Measurements from ENCODE around the gene PPM1K.
"Not testable (repeated sequence)": the region's sequence is repeated elsewhere in the genome, so short reads cannot be mapped to it uniquely, and the experiment has no call there.

Gene PPM1K

DNA sequence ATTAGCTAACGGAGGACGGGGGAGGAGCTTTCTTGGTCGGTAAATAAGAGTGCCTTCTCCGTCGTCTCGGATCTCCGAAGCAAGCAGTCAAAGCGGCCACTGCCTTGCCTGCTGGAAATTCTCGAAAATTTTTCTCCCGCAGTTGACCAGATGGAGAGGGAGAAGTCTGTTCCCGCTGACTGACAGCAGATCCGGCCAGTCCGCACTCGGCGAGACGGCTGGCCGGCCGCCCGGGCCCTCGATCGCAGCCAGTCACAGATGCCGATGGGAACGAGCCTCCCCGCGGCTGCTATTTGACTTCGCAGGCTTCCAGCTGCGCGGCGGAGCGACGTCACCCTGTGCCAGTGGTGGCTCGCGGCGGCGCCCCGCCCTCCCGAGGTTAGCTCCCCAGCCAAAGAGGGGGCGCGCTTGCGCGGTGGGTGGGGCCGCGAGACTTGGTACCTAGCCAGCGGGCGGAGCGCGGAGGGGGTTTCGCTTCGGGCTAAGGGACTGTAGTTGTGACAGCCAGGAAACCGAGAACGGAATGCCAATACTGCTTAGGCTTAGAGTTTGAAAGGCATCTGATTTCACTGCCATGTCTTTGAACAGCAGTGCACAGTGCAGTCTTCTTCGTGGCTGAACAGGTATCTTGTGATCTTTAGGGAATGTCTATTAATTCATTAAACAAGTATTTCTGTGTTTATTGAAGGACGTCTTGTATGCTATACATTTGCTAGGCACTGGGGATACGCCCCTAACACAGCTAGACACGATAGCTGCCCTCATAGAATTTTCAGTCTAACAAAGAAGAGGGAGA, at the start of gene PPM1K:
TSS of gene PPM1K (minus strand) at position 123 of the 796 bp plus-strand sequence. CDS start 5,978 bp downstream, outside the sequence.
- DNase-seq, result peak; percentile 87

DNA sequence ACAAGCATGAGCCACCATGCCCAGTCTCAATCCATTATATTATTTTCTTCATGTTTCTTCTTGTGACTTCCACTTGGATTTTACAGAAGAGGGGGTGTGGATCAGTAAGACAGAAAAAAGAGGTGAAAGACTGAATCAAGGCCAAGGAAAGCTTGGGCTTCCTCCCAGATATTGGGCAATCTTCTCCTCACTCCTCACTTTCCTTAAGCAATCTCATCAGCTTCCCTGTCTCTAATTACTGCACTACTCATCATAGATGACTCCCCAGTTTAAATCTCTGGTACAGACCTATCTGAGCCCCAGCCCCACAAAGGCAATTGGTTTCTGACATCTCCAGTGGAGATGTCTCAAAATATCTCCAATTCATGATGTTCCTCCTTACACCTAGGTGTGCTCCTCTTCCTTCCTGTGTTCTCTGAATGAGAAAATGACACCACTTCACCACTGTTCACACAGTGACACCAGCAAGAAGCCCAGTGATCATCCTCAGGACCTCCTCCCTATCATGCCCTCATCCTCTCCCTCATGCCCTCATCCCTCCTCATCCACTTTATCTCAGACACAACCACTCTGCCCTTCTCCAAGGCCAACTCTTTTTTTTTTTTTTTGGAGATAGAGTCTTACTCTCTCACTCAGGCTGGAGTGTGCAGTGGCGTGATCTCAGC, 49.5 kb upstream of the PPM1K start:
- DNase-seq, result no peak

DNA sequence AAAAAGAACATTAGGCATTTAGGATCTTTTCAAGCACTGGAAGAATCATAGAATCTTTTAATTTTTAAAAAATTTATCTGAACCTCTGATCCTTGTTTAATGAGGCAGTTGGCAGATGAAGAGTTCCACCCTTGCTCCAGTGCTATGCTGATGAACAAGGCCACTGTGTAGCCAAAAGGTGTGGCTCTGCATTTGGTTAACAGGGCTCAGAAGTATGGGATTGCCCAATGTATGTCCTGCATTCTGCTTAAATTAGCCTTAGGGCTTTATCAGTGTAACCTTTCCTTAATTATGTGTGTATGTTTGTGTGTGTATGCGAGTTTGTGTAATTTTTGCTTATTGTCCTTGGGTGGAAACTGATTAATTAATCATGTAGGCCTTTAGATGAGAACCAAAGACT, 43.3 kb upstream of the PPM1K start:
- no peak for DNase-seq

- no peak for DNase-seq
Measured at GRCh38 chr4:88320780-88321373, 36.5 kb upstream of the PPM1K start.

DNA sequence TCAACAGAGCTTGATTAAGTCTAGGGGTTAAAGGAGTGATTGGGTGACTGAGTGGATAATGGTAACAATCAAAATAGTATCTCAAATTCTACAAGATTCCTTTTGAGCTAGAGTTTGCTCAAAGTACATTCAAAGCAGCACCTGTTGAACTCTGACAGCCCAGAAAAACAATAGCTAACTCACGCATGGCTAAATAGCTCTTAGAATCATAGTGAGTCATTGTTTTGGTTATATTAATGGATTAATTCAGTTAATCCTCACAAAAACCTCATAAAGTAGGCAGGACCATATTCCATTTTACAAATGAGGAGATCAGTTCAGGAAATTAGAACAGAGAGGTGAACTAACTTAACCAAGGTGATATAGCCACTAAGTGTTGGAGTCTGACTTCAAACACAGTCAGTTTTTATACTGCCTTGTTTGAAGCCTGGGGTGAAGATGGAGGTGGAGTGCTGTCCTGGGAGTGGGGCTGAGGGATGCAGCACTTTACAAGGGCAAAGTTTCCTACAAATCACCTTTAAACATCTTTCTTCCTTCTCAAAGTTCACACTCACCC, 35.9 kb upstream of the PPM1K start:
- DNase-seq, result no peak

GRCh38 chr4:88318751-88319350, 34.5 kb upstream of the PPM1K start:
- no peak for DNase-seq

DNA sequence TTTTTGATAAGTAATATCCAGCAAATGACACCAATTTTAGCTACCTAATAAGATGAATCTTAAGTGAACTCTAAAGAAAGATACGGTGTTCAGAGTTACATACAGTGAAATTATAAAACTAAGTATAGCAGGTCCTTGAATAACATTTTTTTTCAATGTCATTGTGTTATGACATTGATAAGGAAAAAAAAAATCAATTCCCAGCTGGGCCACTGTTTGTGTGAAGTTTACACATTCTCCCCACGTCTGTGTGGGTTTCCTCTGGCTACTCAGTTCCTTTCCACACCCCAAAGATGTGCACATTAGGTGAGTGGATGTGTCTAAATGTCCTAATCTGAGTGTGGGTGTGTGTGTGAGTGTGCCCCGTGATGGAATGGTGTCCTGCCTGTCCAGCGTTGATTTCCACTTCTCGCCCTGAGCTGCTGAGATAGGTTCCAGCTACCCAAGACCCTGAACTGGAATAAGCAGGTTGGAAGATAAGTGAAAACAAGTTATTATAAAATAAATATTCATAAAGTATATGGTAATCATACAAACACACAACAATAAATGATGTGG, 31.2 kb upstream of the PPM1K start:
- no peak for DNase-seq

GRCh38 chr4:88313088-88313624, 28.8 kb upstream of the PPM1K start:
- DNase-seq, result not testable (repeated sequence)

DNA sequence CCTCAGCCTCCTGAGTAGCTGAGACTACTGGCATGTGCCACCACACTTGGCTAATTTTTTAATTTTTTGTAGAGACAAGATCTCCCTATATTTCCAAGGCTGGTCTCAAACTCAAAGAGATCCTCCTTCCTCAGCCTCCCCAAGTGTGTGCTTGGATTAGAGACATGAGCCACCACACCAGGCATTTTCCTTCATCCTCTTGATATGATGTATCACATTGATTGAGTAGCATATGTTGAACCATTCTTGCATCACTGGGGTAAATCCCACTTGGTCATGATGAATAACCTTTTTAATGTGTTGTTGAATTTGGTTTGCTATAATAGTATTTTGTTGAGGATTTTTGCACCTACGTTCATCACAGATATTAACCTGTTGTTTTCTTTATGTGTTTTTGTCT, 24.2 kb upstream of the PPM1K start:
- no peak for DNase-seq

DNA sequence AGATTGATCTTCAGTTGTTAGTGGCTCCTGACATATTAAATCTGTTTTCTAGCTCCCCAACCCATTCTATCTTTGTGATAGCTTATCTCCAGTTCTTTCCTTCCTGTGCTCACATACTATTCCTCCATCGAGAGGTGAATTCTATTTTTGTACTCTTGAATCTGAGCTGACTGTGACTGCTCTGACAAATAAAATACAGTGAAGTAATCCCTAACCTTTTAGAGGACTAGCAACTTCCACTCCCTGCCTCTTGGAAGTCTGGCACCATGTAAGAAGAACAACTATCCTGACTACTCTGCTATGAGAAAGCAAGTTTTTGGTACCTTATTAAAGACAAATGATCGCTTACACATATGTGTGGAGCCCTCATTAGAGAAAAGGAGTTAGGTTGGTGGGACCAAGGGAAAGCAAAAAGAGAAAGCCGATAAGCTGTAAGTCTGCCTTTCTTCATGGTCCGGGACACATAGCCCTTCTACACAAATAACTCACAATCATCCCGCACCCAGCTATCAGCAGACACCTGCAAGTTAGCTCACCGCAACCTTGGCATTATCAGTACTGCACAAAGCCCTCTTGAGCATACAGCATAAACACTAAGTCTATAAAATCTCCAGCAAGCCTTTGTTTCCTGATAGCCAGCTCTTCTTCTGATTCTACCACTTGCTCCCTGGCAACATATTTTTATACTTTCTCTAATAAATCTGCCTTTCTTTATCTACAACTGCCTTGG, 13.5 kb upstream of the PPM1K start:
- no peak for DNase-seq

DNA sequence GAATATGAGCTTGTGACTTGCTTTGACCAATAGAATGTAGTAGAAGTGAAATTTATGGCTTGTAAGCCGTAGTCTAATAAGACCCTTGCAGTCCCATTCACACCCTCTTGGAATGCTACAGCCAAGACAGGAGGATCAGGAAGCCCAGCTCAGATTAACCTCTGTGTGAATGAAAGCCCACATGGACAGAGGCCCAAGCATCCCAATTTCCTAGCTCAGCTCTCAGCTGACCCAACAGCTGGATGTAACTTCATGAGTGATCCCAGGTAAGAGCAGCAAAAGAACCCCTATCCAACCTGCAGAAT, 12.8 kb upstream of the PPM1K start:
- no peak for DNase-seq

GRCh38 chr4:88296413-88297211, 12.3 kb upstream of the PPM1K start:
- no peak for DNase-seq

DNA sequence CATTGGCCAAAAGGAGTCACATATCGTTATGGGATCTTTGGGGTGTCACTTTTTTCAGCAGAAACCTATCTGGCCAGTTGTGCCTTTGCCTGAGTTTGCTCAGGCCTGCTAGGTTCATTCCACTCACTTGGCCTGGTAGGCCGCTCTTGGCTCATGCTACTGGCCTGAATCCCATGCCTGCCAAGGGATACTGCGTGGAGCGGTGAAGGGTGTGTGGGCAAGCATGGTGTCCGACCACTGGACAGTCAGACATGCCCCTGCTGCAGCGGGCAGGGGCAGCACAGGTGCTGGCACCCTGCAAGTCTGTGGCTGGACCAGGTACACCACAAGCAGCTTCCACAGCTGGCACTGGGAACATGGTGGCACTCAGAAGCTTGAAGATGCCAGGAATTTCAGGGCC, 11.3 kb upstream of the PPM1K start:
- no peak for DNase-seq

DNA sequence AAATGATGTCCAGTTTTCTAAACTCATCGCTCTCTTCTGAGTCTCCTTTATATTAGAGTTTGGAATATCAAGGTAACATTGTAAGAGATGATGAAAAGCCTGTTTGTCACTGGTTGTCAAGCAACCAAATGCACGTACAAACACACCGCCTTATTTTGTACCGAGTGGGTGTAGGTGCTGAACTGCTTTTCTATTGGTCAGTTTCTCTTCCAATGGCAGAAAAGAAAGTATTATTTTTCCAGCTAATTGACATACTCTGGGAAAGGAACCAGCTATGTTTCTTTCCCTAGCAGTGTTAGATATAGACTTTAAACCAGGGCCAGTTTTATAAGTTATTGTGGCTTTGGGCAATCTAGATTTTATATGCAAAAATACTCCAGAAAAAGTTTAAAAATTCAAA, 6.6 kb upstream of the PPM1K start:
- DNase-seq, result no peak

DNA sequence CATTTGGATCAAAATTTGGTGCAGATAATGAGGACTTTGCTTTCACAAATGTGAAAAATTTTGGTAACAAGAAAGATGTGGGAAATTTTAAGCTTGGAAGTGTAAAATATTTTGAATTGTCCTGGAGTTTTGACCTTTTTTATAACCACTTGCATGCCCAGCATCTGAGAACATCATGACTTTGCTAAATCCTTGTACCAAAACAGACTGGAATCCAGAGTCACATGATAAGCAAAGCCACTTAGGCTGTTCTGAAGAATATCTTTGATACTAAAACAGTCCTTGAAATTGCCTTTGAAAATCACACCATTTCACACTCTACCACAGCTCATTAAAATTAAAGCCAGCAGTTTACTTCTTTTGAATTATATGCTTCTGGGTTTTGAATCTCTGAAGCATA, 2.5 kb upstream of the PPM1K start:
- DNase-seq, result no peak

- no peak for DNase-seq
Measured at GRCh38 chr4:88285235-88285653, 883 bp upstream of the PPM1K start.

GRCh38 chr4:88283661-88284438, 511 bp downstream of the PPM1K start:
- DNase-seq, result no peak

DNA sequence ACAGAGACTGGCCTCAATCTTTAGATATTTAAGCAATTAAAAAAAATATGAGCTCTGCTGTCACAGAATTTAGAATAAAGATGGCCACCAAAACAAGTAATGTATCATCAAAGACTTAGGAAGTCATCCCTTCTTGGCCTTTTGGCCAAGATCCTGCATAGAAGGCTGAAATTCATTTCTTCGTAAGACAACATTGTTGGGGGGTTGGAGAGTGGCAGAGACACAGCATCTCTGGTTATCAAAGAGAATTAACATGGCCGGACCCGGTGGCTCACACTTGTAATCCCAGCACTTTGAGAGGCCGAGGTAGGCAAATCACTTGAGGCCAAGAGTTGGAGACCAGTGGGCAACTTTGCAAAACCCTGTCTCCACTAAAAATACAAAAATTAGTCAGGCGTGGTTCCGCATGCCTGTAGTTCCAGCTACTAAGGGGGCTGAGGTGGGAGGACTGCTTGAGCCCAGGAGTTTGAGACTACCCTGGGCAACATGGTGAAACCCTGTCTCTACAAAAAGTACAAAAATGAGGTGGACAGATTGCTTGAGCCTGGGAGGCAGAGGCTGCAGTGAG, 4.0 kb downstream of the PPM1K start:
- DNase-seq, result no peak

DNA sequence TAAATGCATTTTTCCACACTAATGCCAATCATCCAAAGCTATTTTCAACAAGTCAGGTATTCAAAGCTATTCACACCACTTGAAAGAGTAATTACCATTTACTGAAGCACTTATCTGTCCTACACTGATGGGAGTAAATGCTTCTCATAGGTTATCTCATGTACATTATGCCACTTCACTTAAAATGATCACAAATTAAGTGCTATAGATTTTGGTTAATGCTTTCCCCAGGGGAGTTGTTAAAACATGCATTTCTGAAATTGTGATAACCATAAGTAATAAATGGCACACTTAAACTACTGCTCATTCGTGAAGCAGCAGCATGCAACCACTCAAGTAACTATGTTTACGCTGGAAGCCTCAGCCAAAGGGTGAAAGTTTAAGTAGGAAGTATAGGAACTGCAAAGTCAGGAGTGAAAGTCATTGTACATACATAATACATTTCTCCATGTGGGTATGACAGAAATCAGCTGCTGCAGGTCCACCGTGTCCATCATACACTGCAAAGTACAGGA, 6.6 kb downstream of the PPM1K start:
- no peak for DNase-seq
